G401.6 (cell line): ENCODE measurements around the gene EEFSEC.
"Not testable (repeated sequence)": the region's sequence is repeated elsewhere in the genome, so short reads cannot be mapped to it uniquely, and the experiment has no call there.

Source experiments
- FAIRE-seq: peaks from 2 replicates; lab custom pipeline; 2012; peaks lifted over from hg19 to GRCh38; lab: Jason Lieb, UNC

EEFSEC gene

DNA sequence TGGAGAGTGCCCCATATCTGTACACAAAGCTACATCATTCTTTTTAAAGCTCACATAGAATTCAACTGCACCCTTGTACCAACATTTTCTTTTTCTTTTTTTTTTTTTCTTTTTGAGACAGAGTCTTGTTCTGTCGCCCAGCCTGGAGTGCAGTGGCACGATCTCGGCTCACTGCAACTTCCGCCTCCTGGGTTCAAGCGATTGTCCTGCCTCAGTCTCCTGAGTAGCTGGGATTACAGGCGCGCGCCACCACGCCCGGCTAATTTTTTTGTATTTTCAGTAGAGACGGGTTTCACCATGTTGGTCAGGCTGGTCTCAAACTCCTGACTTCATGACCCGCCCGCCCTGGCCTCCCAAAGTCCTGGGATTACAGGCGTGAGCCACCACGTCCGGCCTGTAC, 1.1 kb downstream of the EEFSEC start:
- not testable (repeated sequence) for FAIRE-seq

DNA sequence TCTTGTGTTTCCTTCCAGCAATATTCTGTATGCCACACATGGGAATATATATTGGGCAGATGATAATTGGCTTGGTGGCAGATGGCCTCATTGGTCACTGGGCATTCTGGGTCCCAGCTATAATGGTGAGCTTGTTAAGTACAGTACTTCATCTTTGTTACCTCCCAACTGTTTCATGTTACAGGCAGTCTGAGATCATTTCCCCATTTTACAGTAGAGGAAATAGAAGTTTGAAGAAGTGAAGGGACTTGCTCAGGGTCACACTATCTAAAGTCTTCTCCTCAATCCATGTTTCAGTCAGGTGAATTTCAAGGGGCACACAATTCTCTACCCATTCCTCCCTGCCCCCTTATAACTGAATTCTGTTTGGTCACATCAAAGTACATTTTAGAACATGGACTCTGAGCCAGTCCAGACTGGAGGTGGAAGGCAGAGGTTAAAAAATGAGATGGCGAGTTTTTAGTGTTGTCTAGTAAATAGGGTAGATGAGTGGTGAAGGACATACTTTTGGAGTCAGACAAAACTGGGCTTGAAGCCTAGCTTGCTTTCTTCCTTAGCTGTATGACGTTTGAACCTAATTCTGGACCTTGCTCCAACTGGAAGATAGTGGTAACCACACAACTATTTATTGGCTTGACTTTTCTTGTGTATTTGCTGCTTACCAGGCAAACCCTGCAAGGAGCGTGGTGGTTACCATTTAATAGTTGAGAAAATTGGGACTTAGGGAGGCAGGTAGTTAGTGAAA, 2.5 kb downstream of the EEFSEC start:
- FAIRE-seq = no peak

DNA sequence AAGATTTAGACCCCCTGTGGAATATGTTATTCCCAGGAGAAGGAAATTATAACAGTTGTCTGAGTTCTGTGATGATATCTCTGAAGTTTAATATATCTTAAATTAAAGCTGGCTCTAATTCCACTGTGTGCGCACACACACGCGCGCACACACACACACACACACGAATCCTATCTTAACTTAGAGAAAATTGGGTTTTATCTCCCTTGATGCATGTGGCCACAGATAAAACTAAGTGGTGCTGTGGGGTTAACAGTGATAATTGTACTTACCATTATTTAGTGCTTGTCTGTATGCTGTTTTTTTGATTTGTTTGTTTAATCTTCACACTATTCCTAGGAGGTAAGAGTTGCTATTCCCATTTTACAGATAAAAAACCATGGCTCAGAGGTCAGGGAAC, 7.4 kb downstream of the EEFSEC start:
- no peak for FAIRE-seq

DNA sequence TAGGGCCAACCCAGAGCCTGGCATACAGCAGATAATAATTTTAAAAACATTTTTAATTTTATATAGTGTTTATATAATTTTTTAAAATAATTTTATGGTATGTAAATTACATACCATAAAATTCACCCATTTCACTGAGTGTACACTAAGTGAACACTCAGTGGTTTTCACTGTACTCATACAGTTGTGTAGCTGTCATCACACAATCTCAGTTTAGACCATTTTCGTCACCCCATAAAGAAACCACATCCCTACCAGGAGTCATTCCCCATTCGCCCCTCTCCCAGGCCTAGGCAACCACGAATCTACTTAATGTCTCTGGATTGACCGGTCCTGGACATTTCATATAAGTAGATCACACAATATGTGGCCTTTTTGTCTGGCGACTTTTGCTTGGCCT, 10.2 kb downstream of the EEFSEC start:
- no peak for FAIRE-seq

DNA sequence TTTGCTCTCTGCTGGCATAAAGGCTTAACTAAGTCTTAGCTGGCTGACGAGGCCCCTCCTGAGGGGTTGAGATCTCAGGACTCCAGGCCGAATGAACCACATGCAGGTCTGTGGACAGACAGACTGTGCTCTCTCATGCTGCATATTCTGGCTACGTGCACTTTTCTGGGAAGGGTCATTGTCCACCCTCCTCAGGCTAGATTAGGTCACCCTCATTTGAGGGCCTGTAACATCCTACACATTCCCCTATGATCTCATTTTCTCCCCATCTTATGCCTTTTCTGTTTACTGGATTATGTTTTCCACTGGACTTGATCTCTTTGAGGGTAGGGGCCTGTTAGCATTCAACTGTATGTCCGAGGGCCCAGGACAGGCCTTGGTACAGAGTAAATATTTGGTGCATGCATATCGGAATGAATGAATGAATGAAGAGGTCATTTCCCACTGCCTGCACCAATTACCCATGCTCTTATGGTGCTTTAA, 13.7 kb downstream of the EEFSEC start:
- no peak for FAIRE-seq

DNA sequence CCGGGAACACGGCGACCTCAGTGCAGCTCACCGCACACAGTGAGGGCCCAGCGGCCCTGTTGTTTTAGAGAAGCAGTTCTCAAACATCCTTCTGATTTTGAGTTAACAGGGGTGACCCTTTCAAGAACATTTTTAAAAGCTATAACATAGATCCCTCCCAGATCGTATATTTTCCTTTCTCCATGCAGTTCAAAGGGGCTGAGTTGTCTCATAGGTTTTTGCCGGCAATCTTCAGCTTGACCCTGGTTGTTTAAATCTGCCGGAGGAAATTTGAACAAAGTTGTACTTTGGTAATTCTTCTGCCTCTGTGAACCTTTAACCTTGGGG, 14.3 kb downstream of the EEFSEC start:
- FAIRE-seq = no peak

DNA sequence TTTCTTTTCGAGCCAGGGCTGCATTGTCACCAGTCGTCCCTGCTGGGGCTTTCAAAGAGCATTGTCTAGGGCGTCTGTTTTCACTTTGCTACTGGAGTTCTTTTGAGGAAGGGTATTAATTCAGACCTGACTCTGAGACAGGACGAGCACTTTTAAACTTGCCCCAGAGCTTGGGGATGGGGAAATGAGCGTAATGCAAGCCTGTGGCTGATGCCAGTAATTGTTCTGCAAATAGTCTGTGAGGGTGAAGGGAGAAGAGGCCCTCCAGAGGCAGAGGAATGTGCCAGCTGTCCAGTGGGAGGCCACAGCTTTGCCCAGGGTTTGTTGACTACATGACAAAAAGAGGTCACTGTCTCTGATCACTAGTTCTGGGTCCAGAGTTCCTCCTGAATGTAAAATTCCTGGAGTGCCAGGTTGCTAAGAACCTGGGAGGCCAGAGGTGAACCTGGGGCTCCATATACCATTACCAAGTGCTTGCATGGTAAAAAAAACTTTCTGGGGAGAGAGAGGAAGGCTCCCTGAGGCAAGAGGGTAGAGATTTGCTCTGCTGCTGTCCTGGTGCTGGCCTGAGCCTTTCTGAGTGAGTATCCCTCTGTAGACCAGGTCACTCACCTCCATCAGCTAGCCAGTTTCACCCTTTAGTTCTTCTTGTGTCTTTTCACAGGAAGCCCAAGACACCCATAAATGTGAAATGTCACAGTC, 14.8 kb downstream of the EEFSEC start:
- no peak for FAIRE-seq

DNA sequence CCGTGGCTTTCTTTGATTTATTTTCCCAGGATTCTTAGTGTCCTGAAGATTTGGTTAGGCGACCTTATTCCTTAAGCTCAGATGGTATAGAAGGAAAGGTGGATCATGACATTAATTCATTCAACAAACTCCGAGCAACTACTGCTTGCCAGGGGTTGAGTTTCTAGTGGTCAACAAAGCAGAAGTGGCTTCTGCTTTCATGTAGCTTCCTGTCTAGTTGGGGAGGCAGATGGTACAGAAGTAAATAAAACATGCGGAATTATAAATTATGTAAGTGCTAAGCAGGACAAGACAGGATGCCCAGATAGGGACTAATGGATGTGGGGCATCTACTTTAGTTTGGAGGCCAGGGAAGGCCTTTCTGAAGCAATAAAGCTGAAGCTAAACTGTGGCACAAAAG, 15.6 kb downstream of the EEFSEC start:
- no peak for FAIRE-seq

DNA sequence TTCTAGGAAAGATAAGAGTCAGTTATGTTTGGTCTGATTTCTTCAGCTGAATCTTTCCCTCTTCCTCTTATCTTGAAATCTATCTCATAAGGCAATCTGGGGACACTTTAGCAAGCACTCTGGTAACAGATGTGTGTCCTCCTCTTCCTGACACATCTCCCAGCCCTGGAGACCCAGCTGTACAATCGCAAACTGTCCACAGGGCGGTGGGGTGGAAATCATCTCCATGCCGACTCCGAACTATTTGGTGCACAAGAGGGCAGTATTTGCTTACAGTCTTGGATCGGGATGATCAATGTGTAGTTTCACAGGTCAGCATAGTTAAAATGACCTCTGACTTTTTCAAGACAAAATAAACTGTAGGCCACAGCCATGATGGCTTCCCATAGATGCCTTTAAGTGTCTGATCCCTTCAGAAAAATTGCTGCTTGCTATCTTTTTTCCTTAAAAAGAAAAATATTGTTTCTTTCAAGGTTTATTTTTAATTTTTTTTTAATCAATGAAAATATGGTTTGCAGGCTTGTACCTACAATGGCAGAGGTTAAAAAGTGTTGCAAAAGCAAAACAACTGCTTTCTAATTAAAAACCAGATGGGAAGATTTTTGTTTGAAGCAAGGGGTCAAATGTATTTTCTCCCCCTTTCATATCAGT, 17.7 kb downstream of the EEFSEC start:
- FAIRE-seq = peak; percentile 90

DNA sequence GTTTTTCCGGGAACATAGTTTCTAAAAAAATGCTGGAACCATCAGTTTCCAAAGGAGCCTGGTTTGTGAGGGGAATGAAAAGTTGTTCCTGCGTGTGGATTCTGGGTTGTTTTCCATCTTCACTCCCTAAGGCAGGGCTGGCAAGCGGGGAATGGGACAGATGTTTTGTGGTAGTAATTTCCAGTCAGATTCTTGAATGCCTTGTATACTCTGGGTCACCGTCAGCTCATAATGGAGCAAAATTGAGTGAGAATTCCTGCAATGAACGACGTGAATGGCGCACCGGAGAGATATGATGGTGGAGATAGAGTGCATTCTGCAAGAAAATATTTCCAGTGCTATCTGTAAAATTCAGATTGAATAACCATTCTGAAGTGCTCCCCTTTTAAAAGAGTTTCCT, 19.9 kb downstream of the EEFSEC start:
- FAIRE-seq = no peak

DNA sequence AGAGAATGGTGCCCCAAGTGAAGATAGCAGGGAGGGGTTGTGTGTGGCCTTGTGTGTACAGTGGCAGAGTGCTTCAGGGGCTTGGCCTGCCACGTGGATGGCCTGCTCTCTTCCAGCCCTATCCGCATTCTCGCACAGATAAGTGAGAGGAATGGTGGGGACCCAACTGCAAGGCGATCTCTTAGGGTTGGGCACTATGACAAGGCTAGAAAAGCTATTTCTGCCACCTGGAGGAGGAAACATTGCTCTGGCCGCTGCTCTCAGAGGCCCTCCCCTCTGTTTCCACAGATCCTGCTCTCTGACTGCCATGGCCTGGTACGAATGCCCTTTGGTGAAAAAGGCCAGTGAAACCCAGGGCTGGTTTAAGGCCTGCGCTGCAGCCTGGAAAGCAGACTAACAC, 20.6 kb downstream of the EEFSEC start:
- no peak for FAIRE-seq

DNA sequence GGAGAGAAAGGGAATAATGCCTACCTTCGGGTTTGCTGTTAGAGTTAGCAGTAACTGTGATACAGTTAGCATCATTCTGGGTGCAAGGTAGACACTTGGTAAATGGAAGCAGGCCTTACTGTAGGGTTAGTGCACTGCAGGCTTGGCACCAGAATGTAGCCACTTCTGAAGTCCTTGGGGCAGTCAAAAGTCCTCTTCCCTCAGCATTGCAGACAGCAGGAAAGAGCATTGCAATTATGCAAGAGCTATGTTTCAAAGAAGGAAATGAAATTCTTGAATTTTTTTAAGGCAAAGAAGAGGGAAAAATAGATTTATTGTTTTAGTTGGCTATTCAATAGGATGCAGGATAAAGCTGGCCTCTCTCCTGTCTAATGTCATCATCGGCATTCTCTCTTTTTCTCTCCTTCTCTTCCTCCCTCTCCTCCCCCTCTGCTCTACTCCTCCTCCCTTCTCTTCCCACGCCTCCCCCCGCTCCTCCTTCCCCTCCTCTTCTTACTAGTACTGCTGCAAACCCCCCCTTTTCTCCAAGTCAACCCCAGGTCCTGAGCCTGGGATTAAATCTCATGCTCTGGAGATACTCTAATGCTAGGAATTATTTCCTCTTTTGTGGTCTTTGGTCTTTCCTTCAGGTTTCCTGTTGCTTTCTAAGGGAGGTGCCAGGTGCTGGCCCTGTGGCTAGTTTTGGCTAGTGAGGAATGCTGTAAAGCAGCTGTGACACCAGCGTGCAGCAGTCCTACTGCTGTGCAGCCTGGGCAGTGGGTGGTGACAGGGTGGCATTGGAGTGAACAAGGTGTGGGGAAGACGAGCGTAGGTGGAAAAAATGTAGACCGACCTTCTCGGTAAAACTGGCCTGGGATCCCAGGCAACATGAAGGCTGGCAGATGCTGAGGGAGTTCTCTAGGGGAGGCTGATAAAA, 21.7 kb downstream of the EEFSEC start:
- no peak for FAIRE-seq

DNA sequence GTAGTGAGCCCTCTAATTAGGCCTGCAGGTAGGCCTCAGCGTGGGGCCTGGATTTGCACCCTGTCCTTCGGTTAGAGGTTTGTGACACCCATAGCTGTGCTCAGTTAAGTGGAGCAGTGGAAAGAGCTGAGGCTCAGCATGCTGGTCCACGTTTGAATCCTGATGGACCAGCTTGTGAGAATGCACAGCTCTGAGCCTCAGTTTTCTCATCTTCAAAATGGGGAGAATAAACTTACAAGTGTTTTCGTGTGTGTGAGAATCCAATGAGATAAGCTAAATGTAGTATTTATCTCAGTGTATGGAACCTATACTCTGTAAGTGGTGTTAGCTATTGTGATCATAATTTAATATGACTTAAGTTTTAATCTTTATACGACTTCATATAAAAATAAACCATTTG, 22.5 kb downstream of the EEFSEC start:
- no peak for FAIRE-seq

DNA sequence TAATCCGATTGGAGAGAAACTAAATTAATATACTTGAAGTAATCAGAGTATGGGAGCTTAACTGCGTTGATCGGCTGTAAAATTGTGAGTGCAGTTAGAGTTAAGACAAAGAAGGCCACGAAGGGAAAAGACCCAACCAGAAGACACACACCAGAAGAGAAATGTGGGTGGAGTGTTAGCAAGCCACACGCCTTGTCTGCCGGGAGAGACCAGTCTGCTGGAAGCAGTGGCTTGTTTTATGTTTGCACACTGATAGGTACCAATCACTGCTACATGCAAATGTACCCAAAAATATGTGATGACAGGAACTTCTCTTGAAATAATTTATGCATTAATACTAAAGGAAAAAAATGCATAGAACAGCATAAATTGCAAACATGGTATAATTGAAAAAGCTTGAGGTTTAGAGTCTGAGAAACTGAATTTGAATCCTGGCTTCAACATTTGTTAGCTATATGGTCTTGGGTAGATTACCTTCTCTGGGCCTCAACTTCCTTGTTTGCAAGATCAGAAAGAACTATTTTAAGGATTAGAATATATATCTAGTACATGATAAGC, 23.1 kb downstream of the EEFSEC start:
- no peak for FAIRE-seq

DNA sequence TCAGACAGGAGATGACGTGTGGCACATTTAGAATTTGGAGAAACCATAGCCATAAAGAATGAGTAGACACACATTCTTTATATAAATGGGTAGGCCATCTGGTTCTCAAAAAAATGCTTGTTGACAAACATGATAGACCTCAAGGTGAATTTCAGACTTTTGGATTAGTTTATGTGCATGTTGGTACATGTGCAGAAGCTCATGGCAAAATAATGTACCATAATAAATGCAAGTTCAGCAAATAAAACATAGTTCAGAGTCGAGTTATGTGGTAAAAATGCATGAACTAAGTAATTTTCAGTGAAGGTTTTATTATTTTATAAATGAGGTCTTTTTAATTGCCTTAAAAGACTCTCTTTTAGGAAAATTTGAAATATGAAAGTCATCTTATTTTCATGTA, 24.6 kb downstream of the EEFSEC start:
- peak; percentile 78 for FAIRE-seq

DNA sequence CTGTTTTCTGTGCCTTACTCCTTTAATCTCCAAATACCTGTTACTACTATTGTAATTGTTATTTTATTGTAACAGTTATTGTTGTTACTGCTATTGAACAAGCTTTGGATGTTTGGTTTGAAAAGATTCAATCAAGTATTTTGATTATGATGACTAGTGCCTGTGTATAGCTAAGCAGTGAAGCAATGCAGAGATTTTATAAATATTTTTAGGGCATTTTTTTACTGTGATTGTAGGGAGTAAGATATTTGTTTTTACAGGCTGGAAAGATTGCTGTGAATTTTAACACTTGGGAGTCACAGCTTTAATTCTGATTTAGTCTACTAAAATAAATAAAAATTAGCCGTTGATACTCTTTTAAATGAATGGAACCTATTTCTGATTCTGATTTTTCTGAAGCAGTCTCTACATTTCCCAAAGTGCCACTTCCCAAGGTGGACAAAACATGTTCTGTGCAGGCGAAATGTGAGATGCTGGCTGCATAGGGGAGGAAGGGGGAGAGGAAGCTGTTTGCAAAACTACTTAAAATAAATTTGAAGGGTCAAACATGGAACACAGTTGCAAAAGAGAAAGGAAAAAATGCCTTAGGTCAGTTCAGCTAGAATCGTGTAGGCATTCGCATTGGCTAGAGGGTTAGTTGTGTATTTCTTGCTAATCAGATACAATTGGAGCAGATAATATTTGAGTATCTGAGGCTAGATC, 25.7 kb downstream of the EEFSEC start:
- no peak for FAIRE-seq

DNA sequence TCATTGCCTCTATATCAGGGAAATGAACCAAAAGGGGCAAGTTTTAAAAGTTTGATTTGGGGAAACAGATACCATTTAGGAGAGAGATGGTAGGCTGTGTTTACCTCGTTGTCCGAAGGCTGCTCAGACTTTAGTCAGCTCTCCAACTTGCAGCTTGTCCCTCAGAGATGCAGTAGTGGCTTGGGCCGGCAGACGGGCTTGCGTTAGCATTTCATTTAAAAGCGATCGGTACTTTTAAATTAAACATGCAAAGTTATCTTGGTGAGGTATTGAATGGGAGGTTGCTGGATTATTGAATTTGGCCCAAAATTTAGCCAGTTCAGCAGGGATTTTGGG, 26.2 kb downstream of the EEFSEC start:
- no peak for FAIRE-seq

DNA sequence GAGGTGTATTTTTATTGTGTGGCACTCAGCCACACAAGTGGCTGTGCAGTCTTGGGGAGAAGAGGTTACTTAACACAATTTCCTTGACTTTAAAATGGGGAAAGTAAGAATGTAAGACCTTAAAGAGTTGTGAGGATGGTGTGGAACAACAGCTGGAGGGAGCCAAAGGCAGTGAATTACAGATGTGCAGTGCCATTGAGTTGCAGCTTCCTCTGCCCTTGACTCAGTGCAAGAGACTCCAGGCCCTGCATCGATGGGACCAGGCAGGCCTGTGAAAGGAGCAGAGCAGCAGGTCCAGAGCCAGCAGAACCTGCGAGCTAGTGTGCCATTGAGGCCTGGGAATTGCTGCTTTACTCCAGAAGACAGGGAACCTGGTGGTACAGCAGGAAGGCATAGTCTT, 27.2 kb downstream of the EEFSEC start:
- FAIRE-seq = no peak

DNA sequence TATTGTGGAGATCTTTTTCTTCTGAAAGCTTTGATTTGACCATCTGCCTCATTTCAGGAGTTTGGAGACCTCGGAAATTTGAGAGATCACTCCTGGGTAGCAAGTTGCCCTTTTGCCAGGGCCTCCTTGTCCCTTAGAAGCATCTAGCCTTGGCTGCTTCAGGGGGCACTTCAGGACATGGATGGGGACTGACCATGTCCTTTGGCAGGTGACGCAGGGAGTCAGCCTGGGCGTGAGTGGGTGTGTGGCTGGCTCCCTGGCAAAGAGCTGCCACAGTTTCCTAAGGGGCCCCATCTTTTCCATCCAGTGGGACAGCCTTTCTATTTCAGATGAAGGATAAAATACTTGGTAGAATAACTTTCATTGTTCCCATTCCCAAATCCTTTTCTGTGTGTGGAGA, 27.6 kb downstream of the EEFSEC start:
- no peak for FAIRE-seq

DNA sequence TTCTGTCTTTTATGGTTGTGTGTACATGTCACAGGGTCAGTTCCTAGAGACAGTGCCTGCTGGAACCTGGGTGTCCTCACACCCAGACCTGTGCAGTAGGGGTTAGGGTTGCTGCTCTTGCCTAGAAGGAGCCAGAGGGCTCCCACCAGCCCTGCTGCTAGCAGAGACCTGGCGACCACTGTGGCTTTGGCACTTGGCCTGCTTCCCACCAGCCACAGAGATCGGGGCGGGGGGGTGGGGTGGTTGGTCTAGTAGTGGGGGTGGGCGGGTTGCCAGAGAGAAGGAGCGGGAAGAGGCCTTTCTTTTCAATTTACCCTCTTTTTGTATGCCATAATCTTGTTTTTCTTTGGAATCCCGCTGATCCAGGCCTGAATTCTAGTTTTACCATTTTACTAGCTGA, 29.4 kb downstream of the EEFSEC start:
- no peak for FAIRE-seq

DNA sequence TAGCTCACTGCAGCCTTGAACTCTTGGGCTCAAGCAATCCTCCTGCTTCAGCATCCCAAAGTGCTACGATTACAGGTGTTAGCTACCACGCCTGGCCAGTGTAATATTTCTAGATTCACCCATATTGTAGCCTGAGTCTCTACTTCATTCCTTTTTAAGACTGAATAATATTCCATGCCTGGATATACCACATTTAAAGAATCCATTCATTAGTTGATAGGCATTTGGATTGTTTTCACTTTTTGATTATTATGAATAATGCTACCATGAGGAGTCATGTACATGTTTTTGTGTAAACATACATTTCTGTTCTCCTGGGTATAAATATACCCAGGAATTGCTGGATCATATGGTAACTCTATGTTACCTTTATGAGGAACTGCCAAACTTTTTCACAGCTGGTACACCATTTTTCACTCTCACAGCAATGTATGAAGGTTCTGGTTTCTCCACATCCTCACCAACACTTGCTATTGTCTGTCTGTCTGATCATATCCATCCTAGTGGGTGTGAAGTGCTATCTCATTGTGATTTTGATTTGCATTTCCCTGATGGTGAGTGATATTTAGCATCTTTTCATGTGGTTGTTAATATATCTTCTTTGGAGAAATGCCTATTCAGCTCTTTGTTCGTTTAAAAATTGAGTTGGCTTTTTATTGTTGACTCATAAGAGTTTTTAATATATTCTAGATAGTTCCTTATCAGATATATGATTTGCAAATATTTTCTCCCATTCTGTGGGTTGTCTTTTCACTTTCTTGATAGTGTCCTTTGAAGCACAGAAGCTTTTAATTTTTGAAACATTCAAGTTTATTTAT, 32.6 kb downstream of the EEFSEC start:
- FAIRE-seq = no peak
